Measurements from ENCODE around the gene ALX4.

ALX4 gene

GRCh38 chr11:44303401-44303938 lies 6.5 kb downstream of the ALX4 start:
- in situ Hi-C loops (cut with MboI; ENCODE audit: low sequenced_read_pairs): no loop called here

DNA sequence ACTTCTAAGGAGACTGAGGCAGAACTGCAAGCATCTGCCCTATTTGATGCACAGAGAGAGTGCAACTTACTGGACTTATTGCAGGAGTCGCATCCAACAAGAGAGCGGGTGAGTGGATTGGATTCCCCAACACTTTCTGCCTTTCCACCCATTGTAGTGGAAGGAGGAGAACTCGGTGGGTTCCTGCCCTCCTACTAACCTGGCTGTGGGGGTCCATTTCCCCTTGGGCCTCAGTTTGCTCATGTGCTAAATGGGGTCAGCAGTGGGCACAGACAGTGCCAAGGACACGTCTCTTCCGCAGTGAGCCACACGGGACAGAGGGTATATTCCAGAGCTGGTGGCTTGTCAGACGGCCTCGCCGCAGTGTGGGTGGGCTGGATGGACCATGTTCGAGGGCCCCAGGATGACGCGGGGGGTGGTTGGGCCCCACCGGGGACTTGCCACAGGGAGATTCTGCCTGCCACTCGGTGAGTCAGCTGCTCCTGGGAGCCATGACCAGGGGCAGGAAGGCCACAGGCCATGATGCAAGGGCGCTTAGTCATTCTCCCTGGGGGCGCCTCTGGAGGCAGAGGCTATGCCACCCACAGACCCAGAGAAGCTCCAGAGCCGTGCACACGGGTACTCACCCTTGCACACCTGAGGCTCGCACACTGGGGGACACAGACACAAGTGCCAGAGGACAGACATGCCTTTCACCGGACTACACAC lies 8.2 kb downstream of the ALX4 start:
- in situ Hi-C loops (cut with MboI; ENCODE audit: low sequenced_read_pairs): no loop called here

GRCh38 chr11:44300844-44301563 lies 8.9 kb downstream of the ALX4 start:
- in situ Hi-C loops (cut with MboI; ENCODE audit: low sequenced_read_pairs): no loop called here

DNA sequence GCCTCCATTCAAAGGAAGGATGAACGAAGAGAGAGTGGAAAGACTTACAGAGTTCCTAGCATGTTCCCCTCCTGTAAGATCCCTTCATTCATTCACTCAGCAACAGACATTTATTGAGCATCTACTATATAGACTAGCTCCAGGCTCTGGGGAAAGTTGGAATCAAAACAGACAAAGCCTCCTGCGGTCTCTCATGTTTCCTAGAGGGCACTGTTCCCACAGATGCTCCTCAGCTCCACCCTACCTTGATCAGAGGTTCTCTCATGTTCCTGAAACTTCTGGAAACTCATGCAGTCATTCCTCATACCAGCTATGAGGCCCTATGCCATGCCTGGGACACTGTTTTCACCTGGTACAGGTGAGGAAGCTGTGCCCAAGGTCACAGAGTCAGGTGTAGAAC lies 11.1 kb downstream of the ALX4 start:
- in situ Hi-C loops (cut with MboI; ENCODE audit: low sequenced_read_pairs): loop anchor here (25.0 kb wide), 2 partner anchors 338 to 613 kb away; no protein-coding TSS in a partner anchor

- in situ Hi-C loops (cut with MboI; ENCODE audit: low sequenced_read_pairs): loop anchor here (25.0 kb wide), 2 partner anchors 347 to 622 kb away; no protein-coding TSS in a partner anchor
These were observed 19.7 kb downstream of the ALX4 start for GRCh38 chr11:44290208-44290607.

- in situ Hi-C loops (cut with MboI; ENCODE audit: low sequenced_read_pairs): loop anchor here (10.0 to 25.0 kb wide), 3 partner anchors 247 to 624 kb away; no protein-coding TSS in a partner anchor
These were observed 21.8 kb downstream of the ALX4 start for GRCh38 chr11:44288133-44288526.

GRCh38 chr11:44286911-44287310 lies 23.0 kb downstream of the ALX4 start:
- in situ Hi-C loops (cut with MboI; ENCODE audit: low sequenced_read_pairs): loop anchor here (10.0 to 25.0 kb wide), 3 partner anchors 248 to 625 kb away; no protein-coding TSS in a partner anchor

- in situ Hi-C loops (cut with MboI; ENCODE audit: low sequenced_read_pairs): loop anchor here (10.0 to 25.0 kb wide), 3 partner anchors 248 to 626 kb away; no protein-coding TSS in a partner anchor
These were observed 23.6 kb downstream of the ALX4 start for GRCh38 chr11:44286268-44286880.

GRCh38 chr11:44285756-44286155 lies 24.2 kb downstream of the ALX4 start:
- in situ Hi-C loops (cut with MboI; ENCODE audit: low sequenced_read_pairs): loop anchor here (10.0 to 25.0 kb wide), 3 partner anchors 249 to 627 kb away; no protein-coding TSS in a partner anchor

DNA sequence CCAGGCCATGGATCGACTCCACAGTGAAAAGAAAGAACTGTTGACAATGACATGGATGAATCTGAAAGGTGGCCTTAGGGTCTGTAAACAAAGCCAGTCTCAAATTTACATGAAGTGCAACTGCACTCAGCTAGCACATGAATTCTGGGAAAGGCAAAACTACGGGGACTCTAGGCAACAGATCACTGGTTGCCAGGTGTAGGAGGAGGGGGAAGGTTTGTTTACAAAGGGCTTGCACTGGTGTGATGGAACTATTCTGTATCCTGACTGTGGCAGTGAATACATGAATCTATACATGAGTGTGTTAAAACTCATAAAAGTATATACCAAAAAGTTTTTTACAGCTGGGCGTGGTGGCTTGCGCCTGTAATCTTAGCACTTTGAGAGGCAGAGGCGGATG lies 27.3 kb downstream of the ALX4 start:
- in situ Hi-C loops (cut with MboI; ENCODE audit: low sequenced_read_pairs): loop anchor here (10.0 to 25.0 kb wide), 3 partner anchors 252 to 630 kb away; no protein-coding TSS in a partner anchor

DNA sequence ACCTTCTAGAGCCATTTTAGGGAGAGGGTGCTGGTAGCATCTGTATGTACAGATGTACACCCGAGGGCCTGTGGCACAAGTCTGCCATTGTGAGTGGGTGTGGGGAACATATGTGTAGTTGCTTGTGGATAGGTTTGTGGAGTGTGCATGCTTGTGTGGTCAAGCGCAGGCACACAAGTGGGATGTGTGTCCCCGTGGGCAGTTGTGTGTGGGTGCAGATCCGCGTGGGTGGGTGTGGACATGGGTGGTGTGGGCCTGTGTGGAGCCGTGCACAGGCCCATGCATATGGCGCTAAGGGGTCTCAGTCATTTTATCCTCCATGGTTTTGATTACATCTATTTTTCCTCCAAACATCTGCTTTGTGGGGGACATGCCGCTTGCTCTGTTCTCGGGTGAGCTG lies 28.8 kb downstream of the ALX4 start:
- in situ Hi-C loops (cut with MboI; ENCODE audit: low sequenced_read_pairs): loop anchor here (10.0 to 25.0 kb wide), 3 partner anchors 254 to 631 kb away; no protein-coding TSS in a partner anchor

GRCh38 chr11:44280257-44280656 lies 29.7 kb downstream of the ALX4 start:
- in situ Hi-C loops (cut with MboI; ENCODE audit: low sequenced_read_pairs): loop anchor here (10.0 to 25.0 kb wide), 3 partner anchors 255 to 632 kb away; no protein-coding TSS in a partner anchor

- in situ Hi-C loops (cut with MboI; ENCODE audit: low sequenced_read_pairs): loop anchor here (25.0 kb wide), 2 partner anchors 358 to 633 kb away; no protein-coding TSS in a partner anchor
These were observed 30.5 kb downstream of the ALX4 start for GRCh38 chr11:44279483-44279882.

GRCh38 chr11:44277196-44278090 lies 32.5 kb downstream of the ALX4 start:
- in situ Hi-C loops (cut with MboI; ENCODE audit: low sequenced_read_pairs): loop anchor here (25.0 kb wide), 2 partner anchors 360 to 635 kb away; no protein-coding TSS in a partner anchor

GRCh38 chr11:44275961-44276550 lies 33.9 kb downstream of the ALX4 start:
- in situ Hi-C loops (cut with MboI; ENCODE audit: low sequenced_read_pairs): loop anchor here (25.0 kb wide), 2 partner anchors 361 to 636 kb away; no protein-coding TSS in a partner anchor

DNA sequence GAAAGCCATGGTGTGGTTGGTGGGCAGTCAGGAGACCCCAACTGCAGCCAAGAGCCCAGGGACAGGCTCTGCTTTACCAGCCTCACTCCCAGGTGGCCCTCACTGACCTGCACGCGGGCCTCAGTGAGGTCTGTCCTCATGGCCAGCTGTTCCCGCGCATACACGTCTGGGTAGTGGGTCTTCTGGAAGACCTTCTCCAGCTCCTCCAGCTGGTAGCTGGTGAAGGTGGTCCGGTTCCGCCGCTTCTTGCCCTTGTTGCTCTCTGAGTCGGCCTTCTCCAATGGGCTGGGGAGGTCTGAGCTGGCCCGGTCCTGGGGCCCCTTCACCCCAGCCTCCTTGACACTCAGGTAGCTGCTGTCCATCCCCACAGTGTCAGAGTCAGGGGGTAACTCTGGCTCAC lies 34.7 kb downstream of the ALX4 start:
- in situ Hi-C loops (cut with MboI; ENCODE audit: low sequenced_read_pairs): loop anchor here (25.0 kb wide), 2 partner anchors 362 to 637 kb away; no protein-coding TSS in a partner anchor

GRCh38 chr11:44274404-44274803 lies 35.5 kb downstream of the ALX4 start:
- in situ Hi-C loops (cut with MboI; ENCODE audit: low sequenced_read_pairs): no loop called here

GRCh38 chr11:44271286-44271685 lies 38.7 kb downstream of the ALX4 start:
- in situ Hi-C loops (cut with MboI; ENCODE audit: low sequenced_read_pairs): no loop called here
